WTC11 (cell line): Measurements from ENCODE around the gene KCNJ6. TPM values are rescaled to one million over a fixed set of nuclear protein-coding genes. Genes with fewer than 3 reads are reported as not detected.

Source experiments
- ATAC-seq: fragments of 200-7000 bp; cut with Tn5 transposase; 2 replicates; pipeline ENCODE4 v1.10.0; 2021; ENCODE audit warnings: mild to moderate bottlenecking, moderate library complexity
- CTCF ChIA-PET: fragments of 300-600 bp; sonication (Branson Sonifier 250); formaldehyde crosslinking; loops from one replicate; lab custom pipeline; 2021; ENCODE audit warnings: antibody characterized with exemption; lab: Charles Lee
- POLR2A ChIA-PET: fragments of 350-600 bp; sonication (Branson Sonifier 250); formaldehyde crosslinking; loops from one replicate; lab custom pipeline; 2021; ENCODE audit warnings: antibody characterized with exemption; lab: Charles Lee
- DNase-seq: peaks from one replicate; pipeline ENCODE4 v3.0.0; 2021; ENCODE audit warnings: low spot score
- H3K27ac Mint-ChIP-seq: 2 replicates; pipeline ENCODE4 v1.8.0; 2021; ENCODE audit warnings: mixed read lengths
- H3K27me3 Mint-ChIP-seq: 2 replicates; pipeline ENCODE4 v1.8.0; 2021; ENCODE audit warnings: low read depth, mild to moderate bottlenecking, moderate library complexity, mixed read lengths
- H3K36me3 Mint-ChIP-seq: 2 replicates; pipeline ENCODE4 v1.8.0; 2021; ENCODE audit warnings: mixed read lengths
- H3K4me1 Mint-ChIP-seq: 2 replicates; pipeline ENCODE4 v1.8.0; 2022; ENCODE audit warnings: mixed read lengths
- H3K4me3 Mint-ChIP-seq: 2 replicates; pipeline ENCODE4 v1.8.0; 2021; ENCODE audit warnings: mild to moderate bottlenecking, moderate library complexity, mixed read lengths
- H3K9me3 Mint-ChIP-seq: 2 replicates; pipeline ENCODE4 v1.8.0; 2021; ENCODE audit warnings: mixed read lengths
- ARID4B ChIP-seq: sonication (generic); formaldehyde crosslinking; IDR thresholded peaks from 2 replicates; pipeline ENCODE4 v1.8.0; 2023; ENCODE audit warnings: missing genetic modification reagents, mild to moderate bottlenecking, borderline replicate concordance
- CREB1 ChIP-seq: sonication (generic); formaldehyde crosslinking; IDR thresholded peaks from 2 replicates; pipeline ENCODE4 v1.8.0; 2023; ENCODE audit warnings: mild to moderate bottlenecking, missing genetic modification reagents
- E2F1 ChIP-seq: sonication (generic); formaldehyde crosslinking; IDR thresholded peaks from 2 replicates; pipeline ENCODE4 v1.8.0; 2022; ENCODE audit warnings: mild to moderate bottlenecking, missing genetic modification reagents
- HMGXB4 ChIP-seq: sonication (generic); formaldehyde crosslinking; IDR thresholded peaks from 2 replicates; pipeline ENCODE4 v1.8.1; 2023; ENCODE audit warnings: mild to moderate bottlenecking, moderate library complexity, missing genetic modification reagents
- JAZF1 ChIP-seq: fragments of 250-450 bp; sonication (Bioruptor Pico); IDR thresholded peaks from 2 replicates; pipeline ENCODE4 v1.9.0; 2021; ENCODE audit warnings: moderate library complexity, mild to moderate bottlenecking, inconsistent platforms
- NFE2L1 ChIP-seq: sonication (generic); formaldehyde crosslinking; IDR thresholded peaks from 2 replicates; pipeline ENCODE4 v1.8.1; 2023; ENCODE audit warnings: missing genetic modification reagents
- RELA ChIP-seq: sonication (generic); formaldehyde crosslinking; IDR thresholded peaks from 2 replicates; pipeline ENCODE4 v1.8.1; 2022; ENCODE audit warnings: missing genetic modification reagents, mild to moderate bottlenecking, borderline replicate concordance
- SMAD3 ChIP-seq: sonication (generic); formaldehyde crosslinking; IDR thresholded peaks from 2 replicates; pipeline ENCODE4 v1.8.0; 2022; ENCODE audit warnings: missing genetic modification reagents, mild to moderate bottlenecking, borderline replicate concordance
- SMAD4 ChIP-seq: sonication (generic); formaldehyde crosslinking; IDR thresholded peaks from 2 replicates; pipeline ENCODE4 v1.8.0; 2022; ENCODE audit warnings: mild to moderate bottlenecking, missing genetic modification reagents
- SP1 ChIP-seq: sonication (generic); formaldehyde crosslinking; conservative IDR thresholded peaks from 2 replicates; pipeline ENCODE4 v1.8.1; 2022; ENCODE audit warnings: missing genetic modification reagents
- ZBTB21 ChIP-seq: sonication (generic); formaldehyde crosslinking; IDR thresholded peaks from 2 replicates; pipeline ENCODE4 v1.8.1; 2023; ENCODE audit warnings: mild to moderate bottlenecking, missing genetic modification reagents, borderline replicate concordance
- ZNF138 ChIP-seq: sonication (generic); formaldehyde crosslinking; conservative IDR thresholded peaks from 2 replicates; pipeline ENCODE4 v1.8.1; 2022; ENCODE audit warnings: mild to moderate bottlenecking, moderate library complexity, missing genetic modification reagents
- ZNF396 ChIP-seq: fragments of 250-450 bp; sonication (Bioruptor Pico); IDR thresholded peaks from 2 replicates; pipeline ENCODE4 v1.8.0; 2021; ENCODE audit warnings: mild to moderate bottlenecking, moderate library complexity, borderline replicate concordance
- ZNF423 ChIP-seq: fragments of 250-450 bp; sonication (Bioruptor Pico); IDR thresholded peaks from 2 replicates; pipeline ENCODE4 v2.1.2; 2022; ENCODE audit warnings: mild to moderate bottlenecking, moderate library complexity
- ZNF532 ChIP-seq: fragments of 250-450 bp; sonication (Bioruptor Pico); IDR thresholded peaks from 2 replicates; pipeline ENCODE4 v1.9.0; 2021; ENCODE audit warnings: mild to moderate bottlenecking, borderline replicate concordance
- ZSCAN18 ChIP-seq: fragments of 250-450 bp; sonication (Bioruptor Pico); IDR thresholded peaks from 2 replicates; pipeline ENCODE4 v2.1.2; 2022; ENCODE audit warnings: mild to moderate bottlenecking, moderate library complexity
- total RNA-seq: library from RNA; stranded (reverse); gene quantifications from 3 replicates; pipeline ENCODE4 v1.2.3, GENCODE V29; 2021
- TF ChIP-seq, protein P1 (sequence below): sonication (generic); formaldehyde crosslinking; IDR thresholded peaks from 2 replicates; pipeline ENCODE4 v1.8.1; 2023; ENCODE audit warnings: mild to moderate bottlenecking, missing genetic modification reagents, borderline replicate concordance
- TF ChIP-seq, protein P2 (sequence below): fragments of 250-450 bp; sonication (Bioruptor Pico); IDR thresholded peaks from 2 replicates; pipeline ENCODE4 v1.9.0; 2021; ENCODE audit warnings: mild to moderate bottlenecking

Gene KCNJ6
- total RNA-seq, 1 experiment from 2014 or later = 0.35 TPM

- TF ChIP-seq, protein P1, sequence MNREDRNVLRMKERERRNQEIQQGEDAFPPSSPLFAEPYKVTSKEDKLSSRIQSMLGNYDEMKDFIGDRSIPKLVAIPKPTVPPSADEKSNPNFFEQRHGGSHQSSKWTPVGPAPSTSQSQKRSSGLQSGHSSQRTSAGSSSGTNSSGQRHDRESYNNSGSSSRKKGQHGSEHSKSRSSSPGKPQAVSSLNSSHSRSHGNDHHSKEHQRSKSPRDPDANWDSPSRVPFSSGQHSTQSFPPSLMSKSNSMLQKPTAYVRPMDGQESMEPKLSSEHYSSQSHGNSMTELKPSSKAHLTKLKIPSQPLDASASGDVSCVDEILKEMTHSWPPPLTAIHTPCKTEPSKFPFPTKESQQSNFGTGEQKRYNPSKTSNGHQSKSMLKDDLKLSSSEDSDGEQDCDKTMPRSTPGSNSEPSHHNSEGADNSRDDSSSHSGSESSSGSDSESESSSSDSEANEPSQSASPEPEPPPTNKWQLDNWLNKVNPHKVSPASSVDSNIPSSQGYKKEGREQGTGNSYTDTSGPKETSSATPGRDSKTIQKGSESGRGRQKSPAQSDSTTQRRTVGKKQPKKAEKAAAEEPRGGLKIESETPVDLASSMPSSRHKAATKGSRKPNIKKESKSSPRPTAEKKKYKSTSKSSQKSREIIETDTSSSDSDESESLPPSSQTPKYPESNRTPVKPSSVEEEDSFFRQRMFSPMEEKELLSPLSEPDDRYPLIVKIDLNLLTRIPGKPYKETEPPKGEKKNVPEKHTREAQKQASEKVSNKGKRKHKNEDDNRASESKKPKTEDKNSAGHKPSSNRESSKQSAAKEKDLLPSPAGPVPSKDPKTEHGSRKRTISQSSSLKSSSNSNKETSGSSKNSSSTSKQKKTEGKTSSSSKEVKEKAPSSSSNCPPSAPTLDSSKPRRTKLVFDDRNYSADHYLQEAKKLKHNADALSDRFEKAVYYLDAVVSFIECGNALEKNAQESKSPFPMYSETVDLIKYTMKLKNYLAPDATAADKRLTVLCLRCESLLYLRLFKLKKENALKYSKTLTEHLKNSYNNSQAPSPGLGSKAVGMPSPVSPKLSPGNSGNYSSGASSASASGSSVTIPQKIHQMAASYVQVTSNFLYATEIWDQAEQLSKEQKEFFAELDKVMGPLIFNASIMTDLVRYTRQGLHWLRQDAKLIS (CRISPR knock-in tag) = no peak
- no peak for TF ChIP-seq ZSCAN18
- no peak for TF ChIP-seq E2F1 (CRISPR knock-in tag)
- no peak for TF ChIP-seq CREB1 (CRISPR knock-in tag)
- no peak for TF ChIP-seq ZNF423
- no peak for TF ChIP-seq HMGXB4 (CRISPR knock-in tag)
- TF ChIP-seq SMAD3 (CRISPR knock-in tag) = no peak
Measured at GRCh38 chr21:37945036-37945435, 28.8 kb upstream of the KCNJ6 start (continued).

DNA sequence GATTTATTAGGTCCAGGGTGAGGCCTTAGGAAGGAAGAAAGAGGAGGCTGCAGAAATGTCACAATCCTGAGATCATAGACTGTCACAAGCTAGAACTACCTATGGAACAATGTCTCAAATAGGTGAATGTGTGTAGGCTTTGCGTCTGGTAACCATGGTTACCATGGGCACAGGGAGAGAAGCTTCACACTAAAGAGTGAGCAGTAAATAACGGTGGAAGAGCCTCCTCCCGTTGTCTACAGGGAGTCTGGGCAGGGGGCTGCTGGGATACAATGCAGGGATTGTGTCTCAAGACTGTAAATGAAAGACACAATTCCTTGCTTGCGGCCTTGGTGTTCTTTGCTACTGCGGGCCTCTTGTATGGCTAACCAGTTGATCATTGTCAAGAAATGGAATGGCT lies 28.2 kb upstream of the KCNJ6 start:
- no peaks in the 10 kb centered on the region for H3K27me3 Mint-ChIP-seq
- no peak overlapping the region; the same call in 1 of the 2 replicates for H3K27ac Mint-ChIP-seq
- H3K4me3 Mint-ChIP-seq = no peak overlapping the region
- peaks cover 12% of the 10 kb centered on the region for H3K9me3 Mint-ChIP-seq
- ChIA-PET POLR2A (no interaction called here), CTCF (no interaction called here)
- no peak for ATAC-seq
- no peak for DNase-seq
- no peaks in the 10 kb centered on the region for H3K4me1 Mint-ChIP-seq
- peaks cover 5% of the 10 kb centered on the region; the same call in 1 of the 2 replicates for H3K36me3 Mint-ChIP-seq
- TF ChIP-seq SMAD4 (no peak), NFE2L1 (CRISPR knock-in tag) (no peak), SP1 (CRISPR knock-in tag) (no peak), ZBTB21 (CRISPR knock-in tag) (no peak), ZNF396 (no peak), ZNF532 (no peak), ARID4B (CRISPR knock-in tag) (no peak), ZNF138 (no peak), JAZF1 (CRISPR knock-in tag) (no peak), RELA (CRISPR knock-in tag) (no peak), ZNF423 (no peak)
- TF ChIP-seq, protein P2, sequence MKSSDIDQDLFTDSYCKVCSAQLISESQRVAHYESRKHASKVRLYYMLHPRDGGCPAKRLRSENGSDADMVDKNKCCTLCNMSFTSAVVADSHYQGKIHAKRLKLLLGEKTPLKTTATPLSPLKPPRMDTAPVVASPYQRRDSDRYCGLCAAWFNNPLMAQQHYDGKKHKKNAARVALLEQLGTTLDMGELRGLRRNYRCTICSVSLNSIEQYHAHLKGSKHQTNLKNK = no peak
